ENCODE results near the gene DOHH. TPM values are rescaled to one million over a fixed set of nuclear protein-coding genes. Genes with fewer than 3 reads are reported as not detected.
A peak's percentile ranks its signal among the peaks of the same experiment; 100 is the strongest.

The DOHH gene
- total RNA-seq, 1 experiment from 2014 or later = 51.4 TPM

- H3K4me2 ChIP-seq (ENCODE audit: low read length) = peak overlapping the region; percentile 81
- ChIA-PET CTCF (no interaction called here), POLR2A (ENCODE audit: unreplicated experiment) (no interaction called here)
- TF ChIP-seq EZH2phosphoT487 (IDR thresholded peaks at IDR 0.05; ENCODE audit: borderline replicate concordance, low read length) (no peak), CTCF (conservative IDR thresholded peaks at IDR 0.05; ENCODE audit: low read depth, low read length) (no peak), EZH2 (IDR thresholded peaks at IDR 0.05; ENCODE audit: low read length, unreplicated experiment) (no peak)
- H3K9ac ChIP-seq (ENCODE audit: low read length) = peak overlapping the region; percentile 86
- H3K4me1 ChIP-seq (ENCODE audit: insufficient read depth, low read length) = 0 out of 2 replicates have a peak, but pooled peaks cover 10% of the 10 kb centered on the region
- H3K9me2 ChIP-seq (replicated peaks; ENCODE audit: low read length) = no peaks in the 10 kb centered on the region
- no peaks in the 10 kb centered on the region for H3K27me3 ChIP-seq (ENCODE audit: low read length)
- H3K36me3 ChIP-seq (ENCODE audit: low read depth, low read length) = no peaks in the 10 kb centered on the region; the same call in 1 of the 2 replicates
- H3K79me2 ChIP-seq (ENCODE audit: low read length) = peaks cover 33% of the 10 kb centered on the region
- no peaks in the 10 kb centered on the region for H3K9me3 ChIP-seq (ENCODE audit: low read length)
- no peaks in the 10 kb centered on the region for H3F3A ChIP-seq (ENCODE audit: low read length, unreplicated experiment)
- ATAC-seq (peak; percentile 31), DNase-seq (no peak)
- H3K27ac ChIP-seq (ENCODE audit: low read length) = peak overlapping the region; percentile 68
- TSS peak; percentile 71 for BruUV-seq (replicated peaks)
- H4K20me1 ChIP-seq (ENCODE audit: low read length) = no peaks in the 10 kb centered on the region
- intact Hi-C loops (cut with micrococcal nuclease) = no loop called here
- H3K4me3 ChIP-seq (ENCODE audit: low read length) = peak overlapping the region; percentile 98
- H2AFZ ChIP-seq (ENCODE audit: low read length) = peak overlapping the region; percentile 72
Measured at GRCh38 chr19:3499738-3500428, 591 bp downstream of the DOHH start.

- H3K4me3 ChIP-seq (ENCODE audit: low read length) = no peak overlapping the region
- ATAC-seq = no peak
- H3K79me2 ChIP-seq (ENCODE audit: low read length) = peaks cover 33% of the 10 kb centered on the region
- ChIA-PET CTCF (no interaction called here), POLR2A (ENCODE audit: unreplicated experiment) (no interaction called here)
- H3K9me2 ChIP-seq (replicated peaks; ENCODE audit: low read length) = no peaks in the 10 kb centered on the region
- no TSS peak for BruUV-seq (replicated peaks)
- H3K9me3 ChIP-seq (ENCODE audit: low read length) = no peaks in the 10 kb centered on the region
- no peak overlapping the region for H3K27ac ChIP-seq (ENCODE audit: low read length)
- H4K20me1 ChIP-seq (ENCODE audit: low read length) = no peaks in the 10 kb centered on the region
- H3F3A ChIP-seq (ENCODE audit: low read length, unreplicated experiment) = no peaks in the 10 kb centered on the region
- no peaks in the 10 kb centered on the region; the same call in 1 of the 2 replicates for H3K36me3 ChIP-seq (ENCODE audit: low read depth, low read length)
- H3K4me1 ChIP-seq (ENCODE audit: insufficient read depth, low read length) = 0 out of 2 replicates have a peak, but pooled peaks cover 10% of the 10 kb centered on the region
- DNase-seq = no peak
- TF ChIP-seq CTCF (conservative IDR thresholded peaks at IDR 0.05; ENCODE audit: low read depth, low read length) (no peak), EZH2phosphoT487 (IDR thresholded peaks at IDR 0.05; ENCODE audit: borderline replicate concordance, low read length) (no peak), EZH2 (IDR thresholded peaks at IDR 0.05; ENCODE audit: low read length, unreplicated experiment) (no peak)
- no peaks in the 10 kb centered on the region for H3K27me3 ChIP-seq (ENCODE audit: low read length)
- intact Hi-C loops (cut with micrococcal nuclease) = no loop called here
- no peak overlapping the region for H3K9ac ChIP-seq (ENCODE audit: low read length)
- H2AFZ ChIP-seq (ENCODE audit: low read length) = no peak overlapping the region
- no peak overlapping the region for H3K4me2 ChIP-seq (ENCODE audit: low read length)
Measured at GRCh38 chr19:3497757-3498520, 2.5 kb downstream of the DOHH start.

Data from PC-3 (cell line).